Spleen (tissue), 11 donors: Measurements from ENCODE around the gene RFX3. TPM values are rescaled to one million over a fixed set of nuclear protein-coding genes. Genes with fewer than 3 reads are reported as not detected.

Experiments
- DNase-seq: peaks from one replicate; pipeline ENCODE4 v3.0.0-alpha.2; 2020
- H3K27ac ChIP-seq, 8 donors: fragments of 200-600 bp; sonication (generic) in 7 of 8; 1 replicate in 4 of 8; 2 replicates in 4 of 8; pipeline versions ENCODE4 v1.5.0 to v1.8.0; 2016 to 2021; ENCODE audit warnings: inconsistent platforms in 4 of 8, mild to moderate bottlenecking in 4 of 8, moderate library complexity in 1 of 8
- H3K27me3 ChIP-seq, 7 donors: fragments of 200-600 bp; sonication (generic) in 6 of 7; replicated peaks in 1 of 7; 1 replicate in 4 of 7; 2 replicates in 3 of 7; pipeline versions ENCODE4 v1.5.0 to v1.8.0; 2016 to 2021; ENCODE audit warnings: inconsistent platforms in 3 of 7, mild to moderate bottlenecking in 1 of 7
- H3K36me3 ChIP-seq, 6 donors: fragments of 200-600 bp; sonication (generic) in 5 of 6; 1 replicate in 4 of 6; 2 replicates in 2 of 6; pipeline versions ENCODE4 v1.5.0 to v1.8.0; 2016 to 2021; ENCODE audit warnings: inconsistent platforms in 2 of 6
- H3K4me1 ChIP-seq, 6 donors: fragments of 200-600 bp; sonication (generic) in 5 of 6; 1 replicate in 3 of 6; 2 replicates in 3 of 6; pipeline versions ENCODE4 v1.5.0 to v1.8.0; 2016 to 2021; ENCODE audit warnings: inconsistent platforms in 3 of 6
- H3K4me3 ChIP-seq, 8 donors: fragments of 200-600 bp; sonication (generic) in 7 of 8; 1 replicate in 4 of 8; 2 replicates in 4 of 8; pipeline versions ENCODE4 v1.5.0 to v1.8.0; 2016 to 2021; ENCODE audit warnings: inconsistent platforms in 4 of 8, mild to moderate bottlenecking in 4 of 8, moderate library complexity in 2 of 8
- H3K9me3 ChIP-seq, 8 donors: fragments of 200-600 bp; sonication (generic) in 7 of 8; 1 replicate in 4 of 8; 2 replicates in 4 of 8; pipeline versions ENCODE4 v1.5.0 to v1.8.0; 2016 to 2021; ENCODE audit warnings: inconsistent platforms in 4 of 8
- POLR2A ChIP-seq, 3 donors: fragments of 450-650 bp; IDR thresholded peaks; one replicate each; pipeline ENCODE4 v1.5.1; 2017; ENCODE audit warnings: antibody characterized with exemption in 3 of 3, mild to moderate bottlenecking in 1 of 3
- POLR2AphosphoS5 ChIP-seq, 3 donors: sonication (generic); formaldehyde crosslinking; IDR thresholded peaks; one replicate each; pipeline ENCODE4 v1.5.1; 2017; ENCODE audit warnings: antibody characterized with exemption in 3 of 3
- WGBS, 5 donors: extraction: QIAGEN DNeasy Blood & Tissue Kit in 3 of 5; methylation state at CpG; one replicate each; pipeline versions ENCODE4 v1.1.5 to v1.1.7; 2013 to 2018; 5-methylcytosine and 5-hydroxymethylcytosine counted together
- intact Hi-C: fragments of 100-400 bp; cut with DNase I; formaldehyde crosslinking; loops from one replicate; pipeline ENCODE4 v1.15.0; 2023; ENCODE audit warnings: low total_unique reads
- polyA plus RNA-seq, 3 donors: library from polyadenylated mRNA; stranded (reverse); fragments of 200-250 nt; gene quantifications; one replicate each; pipeline ENCODE4 v1.2.1, GENCODE V29; 2013
- total RNA-seq, 7 donors: library from RNA; depleted of rRNA in 3 of 7; stranded (reverse); fragments of >200 nt in 3 of 7; fragmentation: NEBNext Ultra II Directional in 4 of 7; extraction: Animal tissue kit (Norgen Biotek cat#: 25700) in 4 of 7; gene quantifications; one replicate each; pipeline versions ENCODE4 v1.1.0 to v1.2.1, GENCODE V29; 2016 to 2021
- TF ChIP-seq, protein P1 (sequence below), 11 experiments: fragments of 200-600 bp in 7 of 11; fragments of 450-650 bp in 4 of 11; sonication (generic) in 4 of 11; IDR thresholded peaks in 8 of 11; conservative IDR thresholded peaks in 3 of 11; 1 replicate in 7 of 11; 2 replicates in 4 of 11; pipeline versions ENCODE4 v1.4.0 to v1.8.0; 2016 to 2021; ENCODE audit warnings: antibody characterized with exemption in 11 of 11, inconsistent platforms in 4 of 11, mild to moderate bottlenecking in 1 of 11
- donor health status: healthy with polysubstance abuse.
- donor health status: DM: no; HTN: no; CAD: no; lungs with moderate emphysema.
- donor health status: DM: no; HTN: no; CAD: no.
- donor health status: Bipolar disorder and iron deficiency.
- donor health status: healthy.
- donor health status: DM: no; HTN: no; CAD: no.
- donor health status: DM: yes; HTN: yes; CAD: no.

The RFX3 gene
- total and polyA plus RNA-seq, 10 donors, result 2.5 to 25.9 (median 19.1) TPM

DNA sequence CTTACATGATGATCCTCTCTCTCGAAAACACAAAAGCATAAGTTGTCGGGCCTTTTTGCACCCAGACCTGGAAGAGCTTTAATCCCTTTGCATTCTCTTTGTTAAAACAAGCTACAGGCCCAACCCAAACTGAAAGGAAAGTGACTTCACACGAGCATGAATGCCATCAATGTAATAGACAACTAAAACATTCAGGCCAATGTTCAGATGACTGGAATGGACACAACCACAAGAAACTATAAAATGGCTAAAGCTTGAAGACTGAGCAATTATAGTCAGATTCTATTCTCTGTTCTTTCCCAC, 45.5 kb downstream of the RFX3 start:
- TF ChIP-seq POLR2AphosphoS5 (IDR thresholded peaks at IDR 0.05) (no peak), POLR2A (IDR thresholded peaks at IDR 0.05) (no peak)
- TF ChIP-seq, protein P1, sequence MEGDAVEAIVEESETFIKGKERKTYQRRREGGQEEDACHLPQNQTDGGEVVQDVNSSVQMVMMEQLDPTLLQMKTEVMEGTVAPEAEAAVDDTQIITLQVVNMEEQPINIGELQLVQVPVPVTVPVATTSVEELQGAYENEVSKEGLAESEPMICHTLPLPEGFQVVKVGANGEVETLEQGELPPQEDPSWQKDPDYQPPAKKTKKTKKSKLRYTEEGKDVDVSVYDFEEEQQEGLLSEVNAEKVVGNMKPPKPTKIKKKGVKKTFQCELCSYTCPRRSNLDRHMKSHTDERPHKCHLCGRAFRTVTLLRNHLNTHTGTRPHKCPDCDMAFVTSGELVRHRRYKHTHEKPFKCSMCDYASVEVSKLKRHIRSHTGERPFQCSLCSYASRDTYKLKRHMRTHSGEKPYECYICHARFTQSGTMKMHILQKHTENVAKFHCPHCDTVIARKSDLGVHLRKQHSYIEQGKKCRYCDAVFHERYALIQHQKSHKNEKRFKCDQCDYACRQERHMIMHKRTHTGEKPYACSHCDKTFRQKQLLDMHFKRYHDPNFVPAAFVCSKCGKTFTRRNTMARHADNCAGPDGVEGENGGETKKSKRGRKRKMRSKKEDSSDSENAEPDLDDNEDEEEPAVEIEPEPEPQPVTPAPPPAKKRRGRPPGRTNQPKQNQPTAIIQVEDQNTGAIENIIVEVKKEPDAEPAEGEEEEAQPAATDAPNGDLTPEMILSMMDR (IDR thresholded peaks at IDR 0.05 in 8 of 11, conservative IDR thresholded peaks at IDR 0.05 in 3 of 11), result no peak
- H3K36me3 ChIP-seq, result peaks cover 0 to 24% (median 2%) of the 10 kb centered on the region in 6 donors
- peaks cover 0 to 48% (median 29%) of the 10 kb centered on the region in 6 donors for H3K4me1 ChIP-seq
- H3K9me3 ChIP-seq, result peaks cover 0 to 20% (median 11%) of the 10 kb centered on the region in 8 donors
- H3K27me3 ChIP-seq, result no peaks in the 10 kb centered on the region
- 86 to 90% (median 88%) methylated on average over 3 of the region's 3 CpGs for WGBS, 5 donors
- no peak for DNase-seq
- H3K4me3 ChIP-seq, result no peak overlapping the region
- peak overlapping the region in 4 of 8 donors; percentile 47 to 72 (median 70) for H3K27ac ChIP-seq
- intact Hi-C loops, result no loop called here

DNA sequence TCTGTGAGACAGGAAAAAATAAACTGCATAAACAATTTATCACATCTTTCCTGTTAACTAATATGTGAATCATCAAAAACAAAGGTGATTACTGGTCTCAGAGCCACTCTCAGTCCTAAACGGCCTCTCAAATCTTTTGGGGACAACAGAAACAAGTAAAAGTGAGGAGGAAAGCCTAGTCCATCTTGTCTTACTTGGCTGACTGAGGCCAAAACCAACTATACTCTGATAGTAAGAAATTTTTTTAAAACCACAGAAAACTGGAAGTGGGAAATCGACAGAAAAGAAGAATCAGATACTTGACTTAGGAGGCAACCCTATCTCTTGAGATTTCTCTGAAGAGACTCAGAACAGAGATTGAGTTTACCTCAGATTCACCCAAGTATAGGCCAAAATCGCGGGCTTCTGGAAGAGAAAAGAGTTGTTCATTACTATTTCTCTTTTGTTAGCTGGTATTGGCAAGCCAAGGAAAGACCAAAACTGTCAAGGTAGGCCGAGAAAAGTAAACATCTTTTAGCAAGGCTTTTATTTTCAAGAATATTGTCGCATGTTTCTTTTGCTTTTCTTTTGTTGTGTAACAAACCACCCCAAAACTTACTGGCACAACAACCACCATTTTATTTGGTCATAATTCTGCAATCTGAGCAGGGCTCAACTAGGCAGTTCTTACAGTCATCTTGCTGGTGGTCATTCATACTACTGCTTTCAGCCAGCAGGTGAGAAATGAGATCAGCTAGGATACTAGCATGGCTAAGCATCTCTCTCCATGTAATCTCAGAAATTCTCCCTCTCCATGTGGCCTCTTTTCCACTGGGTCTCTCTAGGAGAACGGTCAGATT, 46.1 kb downstream of the RFX3 start:
- H3K36me3 ChIP-seq, result peaks cover 0 to 20% (median 2%) of the 10 kb centered on the region in 6 donors
- peaks cover 0 to 54% (median 33%) of the 10 kb centered on the region in 6 donors for H3K4me1 ChIP-seq
- WGBS, 5 donors, result 74 to 80% (median 77%) methylated on average over 7 of the region's 7 CpGs
- H3K4me3 ChIP-seq, result no peak overlapping the region
- TF ChIP-seq POLR2AphosphoS5 (IDR thresholded peaks at IDR 0.05) (no peak), POLR2A (IDR thresholded peaks at IDR 0.05) (no peak)
- TF ChIP-seq, protein P1 (IDR thresholded peaks at IDR 0.05 in 8 of 11, conservative IDR thresholded peaks at IDR 0.05 in 3 of 11), result no peak
- no peak for DNase-seq
- peak overlapping the region in 7 of 8 donors; percentile 43 to 72 (median 70) for H3K27ac ChIP-seq
- H3K27me3 ChIP-seq, result no peaks in the 10 kb centered on the region
- H3K9me3 ChIP-seq, result peaks cover 0 to 20% (median 11%) of the 10 kb centered on the region in 8 donors
- intact Hi-C loops, result no loop called here

DNA sequence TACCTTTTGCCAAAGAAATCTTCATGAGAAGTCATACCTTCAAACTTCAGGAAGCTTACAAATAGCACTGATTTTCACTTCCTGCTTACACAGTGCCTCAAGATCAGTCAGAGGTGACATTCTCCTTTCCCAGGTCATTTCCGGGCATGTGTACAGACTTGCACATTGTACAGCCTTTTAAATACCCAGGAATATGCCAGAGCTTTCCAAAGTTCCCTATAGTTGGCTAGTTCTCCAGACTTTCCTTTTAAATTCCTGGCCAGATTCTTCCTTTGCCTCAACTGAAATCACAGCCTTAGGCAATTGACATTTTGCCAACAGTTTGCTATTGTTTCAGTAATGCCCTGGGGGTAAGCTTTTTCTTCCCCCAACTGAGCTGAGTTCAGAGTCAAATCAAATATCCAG, 47.2 kb downstream of the RFX3 start:
- Histone ChIP-seq H3K4me3 (no peak overlapping the region), H3K27me3 (no peaks in the 10 kb centered on the region), H3K27ac (peak overlapping the region; percentile 13 to 72 (median 70)), H3K36me3 (peaks cover 0 to 9% (median 0%) of the 10 kb centered on the region in 6 donors), H3K4me1 (peaks cover 0 to 66% (median 41%) of the 10 kb centered on the region in 6 donors), H3K9me3 (peaks cover 0 to 20% (median 11%) of the 10 kb centered on the region in 8 donors)
- WGBS, 5 donors, result 56 to 76% (median 68%) methylated on average over 1 of the region's 1 CpG
- DNase-seq, result no peak
- intact Hi-C loops, result no loop called here
- TF ChIP-seq POLR2AphosphoS5 (IDR thresholded peaks at IDR 0.05) (no peak), POLR2A (IDR thresholded peaks at IDR 0.05) (no peak)
- TF ChIP-seq, protein P1 (IDR thresholded peaks at IDR 0.05 in 8 of 11, conservative IDR thresholded peaks at IDR 0.05 in 3 of 11), result no peak

DNA sequence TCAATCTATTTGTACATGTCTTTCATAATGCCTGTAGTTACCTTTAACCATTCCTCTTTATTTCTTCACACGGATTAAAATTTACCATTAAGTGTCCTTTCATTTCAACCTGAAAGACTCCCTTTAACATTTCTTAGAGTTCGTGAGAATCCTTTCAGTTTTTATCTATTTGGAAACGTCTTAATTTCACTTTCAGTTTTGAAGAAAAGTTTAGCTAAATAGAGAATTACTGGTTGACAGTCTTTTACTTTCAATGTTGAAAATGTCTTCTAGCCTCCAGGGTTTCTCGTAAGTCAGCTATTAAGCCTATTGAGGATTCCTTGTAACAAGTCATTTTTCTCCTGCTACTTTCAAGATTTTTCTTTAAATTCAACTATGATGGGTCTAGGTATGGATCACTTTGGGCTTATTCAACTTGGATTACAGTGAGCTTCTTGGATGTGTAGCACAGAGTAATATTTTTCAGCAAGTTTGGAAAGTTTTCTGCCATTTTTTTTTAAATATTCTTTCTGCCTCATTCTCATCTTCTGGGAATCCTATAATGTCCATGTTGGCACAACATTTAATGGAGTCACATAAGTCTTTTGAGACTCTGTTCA, 48.5 kb downstream of the RFX3 start:
- H3K4me3 ChIP-seq, result peak overlapping the region in 2 of 8 donors; percentile 17 to 40
- intact Hi-C loops, result no loop called here

More for the DNA sequence above, 48.5 kb downstream of the RFX3 start:
- TF ChIP-seq POLR2AphosphoS5 (IDR thresholded peaks at IDR 0.05) (no peak), POLR2A (IDR thresholded peaks at IDR 0.05) (no peak)
- TF ChIP-seq, protein P1 (IDR thresholded peaks at IDR 0.05 in 8 of 11, conservative IDR thresholded peaks at IDR 0.05 in 3 of 11), result no peak
- Histone ChIP-seq H3K27me3 (no peaks in the 10 kb centered on the region), H3K36me3 (peaks cover 0 to 9% (median 0%) of the 10 kb centered on the region in 6 donors), H3K9me3 (peaks cover 0 to 20% (median 11%) of the 10 kb centered on the region in 8 donors), H3K4me1 (peaks cover 0 to 78% (median 52%) of the 10 kb centered on the region in 6 donors), H3K27ac (peak overlapping the region in 7 of 8 donors; percentile 47 to 72 (median 70))
- no peak for DNase-seq
- WGBS, 5 donors, result 32 to 62% (median 51%) methylated on average over 4 of the region's 4 CpGs
